PC-3 (cell line): ENCODE measurements around the gene OPA3. TPM values are rescaled to one million over a fixed set of nuclear protein-coding genes. Genes with fewer than 3 reads are reported as not detected.

Experiments
- ATAC-seq: fragments of 200-7000 bp; cut with Tn5 transposase; 2 replicates; pipeline ENCODE4 v1.9.1; 2020; ENCODE audit warnings: mild to moderate bottlenecking, moderate library complexity
- BruUV-seq: library from RNA; stranded (reverse); fragments of 400-500 nt; replicated peaks from 2 replicates; lab custom pipeline; 2021; lab: Mats Ljungman, UMichigan
- CTCF ChIA-PET: fragments of 300-600 bp; sonication (Branson Sonifier 250); formaldehyde crosslinking; loops from one replicate; lab custom pipeline; 2022; ENCODE audit warnings: antibody characterized with exemption; lab: Charles Lee
- POLR2A ChIA-PET: fragments of 300-600 bp; sonication (Branson Sonifier 250); formaldehyde crosslinking; loops from one replicate; lab custom pipeline; 2022; ENCODE audit warnings: antibody characterized with exemption; ENCODE audit not compliant: unreplicated experiment; lab: Charles Lee
- DNase-seq: peaks from one replicate; pipeline ENCODE4 v3.0.0-alpha.2; 2015
- H2AFZ ChIP-seq: fragments of 300-600 bp; sonication (generic); 2 replicates; pipeline ENCODE4 v1.6.0; 2016; ENCODE audit warnings: antibody characterized with exemption, low read length
- H3F3A ChIP-seq: fragments of 300-600 bp; sonication (generic); one replicate; pipeline ENCODE4 v1.6.0; 2017; ENCODE audit warnings: antibody characterized with exemption, low read length, control low read depth, mild to moderate bottlenecking; ENCODE audit not compliant: unreplicated experiment
- H3K27ac ChIP-seq: fragments of 300-600 bp; sonication (generic); 2 replicates; pipeline ENCODE4 v1.5.1; 2016; ENCODE audit warnings: mild to moderate bottlenecking, low read length
- H3K27me3 ChIP-seq: fragments of 300-600 bp; sonication (generic); 2 replicates; pipeline ENCODE4 v1.6.1; 2016; ENCODE audit warnings: low read length, mixed read lengths
- H3K36me3 ChIP-seq: fragments of 300-600 bp; sonication (generic); 2 replicates; pipeline ENCODE4 v1.6.1; 2016; ENCODE audit warnings: low read depth, mixed run types, low read length, mixed read lengths
- H3K4me1 ChIP-seq: fragments of 300-600 bp; sonication (generic); 2 replicates; pipeline ENCODE4 v1.5.1; 2016; ENCODE audit warnings: low read length; ENCODE audit not compliant: insufficient read depth
- H3K4me2 ChIP-seq: fragments of 300-600 bp; sonication (generic); 2 replicates; pipeline ENCODE4 v1.6.0; 2016; ENCODE audit warnings: low read length
- H3K4me3 ChIP-seq: fragments of 300-600 bp; sonication (generic); 2 replicates; pipeline ENCODE4 v1.5.1; 2016; ENCODE audit warnings: mild to moderate bottlenecking, low read length, mixed read lengths
- H3K79me2 ChIP-seq: fragments of 300-600 bp; sonication (generic); 2 replicates; pipeline ENCODE4 v1.6.1; 2017; ENCODE audit warnings: low read length, mixed read lengths
- H3K9ac ChIP-seq: fragments of 300-600 bp; sonication (generic); 2 replicates; pipeline ENCODE4 v1.6.0; 2016; ENCODE audit warnings: mild to moderate bottlenecking, low read length
- H3K9me2 ChIP-seq: fragments of 300-600 bp; sonication (generic); replicated peaks from 2 replicates; pipeline ENCODE4 v1.6.1; 2016; ENCODE audit warnings: mixed run types, low read length, mixed read lengths
- H3K9me3 ChIP-seq: fragments of 300-600 bp; sonication (generic); 2 replicates; pipeline ENCODE4 v1.6.1; 2016; ENCODE audit warnings: low read length, mixed read lengths
- H4K20me1 ChIP-seq: fragments of 300-600 bp; sonication (generic); 2 replicates; pipeline ENCODE4 v1.6.1; 2016; ENCODE audit warnings: low read length, mixed read lengths
- EZH2 ChIP-seq: fragments of 300-600 bp; sonication (generic); IDR thresholded peaks from one replicate; pipeline ENCODE4 v1.6.1; 2017; ENCODE audit warnings: antibody characterized with exemption, mild to moderate bottlenecking, low read length; ENCODE audit not compliant: unreplicated experiment
- EZH2phosphoT487 ChIP-seq: fragments of 300-600 bp; sonication (generic); IDR thresholded peaks from 2 replicates; pipeline ENCODE4 v1.6.1; 2018; ENCODE audit warnings: mild to moderate bottlenecking, antibody characterized with exemption, low read length, borderline replicate concordance
- intact Hi-C: fragments of 100-400 bp; cut with micrococcal nuclease; formaldehyde crosslinking; loops from 2 replicates; pipeline ENCODE4 v1.9.0; 2023
- total RNA-seq: library from RNA; depleted of rRNA; stranded (reverse); fragments of >200 nt; gene quantifications from 2 replicates; pipeline ENCODE4 v1.2.3, GENCODE V29; 2014
- TF ChIP-seq, protein P1 (sequence below): fragments of 300-600 bp; sonication (generic); conservative IDR thresholded peaks from 2 replicates; pipeline ENCODE4 v1.5.1; 2017; ENCODE audit warnings: antibody characterized with exemption, low read depth, mild to moderate bottlenecking, low read length

The OPA3 gene
- total RNA-seq, 1 experiment from 2014 or later: 9.4 TPM

DNA sequence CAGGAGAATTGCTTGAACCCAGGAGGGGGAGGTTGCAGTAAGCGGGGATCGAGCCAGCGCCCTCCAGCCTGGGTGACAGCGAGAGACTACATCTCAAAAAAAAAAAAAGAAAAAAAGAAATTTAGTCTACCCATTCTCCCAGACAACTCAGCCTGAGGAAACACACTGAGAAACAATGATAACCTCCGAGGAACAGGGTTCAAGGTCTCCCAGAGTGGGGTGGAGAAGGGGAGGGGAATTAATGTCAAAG lies 78.7 kb downstream of the OPA3 start:
- no peak for DNase-seq
- CTCF ChIA-PET: interaction anchor here (1.5 kb wide), 1 partner anchor 136 kb away, joined by 4 read pairs; no protein-coding TSS in a partner anchor

DNA sequence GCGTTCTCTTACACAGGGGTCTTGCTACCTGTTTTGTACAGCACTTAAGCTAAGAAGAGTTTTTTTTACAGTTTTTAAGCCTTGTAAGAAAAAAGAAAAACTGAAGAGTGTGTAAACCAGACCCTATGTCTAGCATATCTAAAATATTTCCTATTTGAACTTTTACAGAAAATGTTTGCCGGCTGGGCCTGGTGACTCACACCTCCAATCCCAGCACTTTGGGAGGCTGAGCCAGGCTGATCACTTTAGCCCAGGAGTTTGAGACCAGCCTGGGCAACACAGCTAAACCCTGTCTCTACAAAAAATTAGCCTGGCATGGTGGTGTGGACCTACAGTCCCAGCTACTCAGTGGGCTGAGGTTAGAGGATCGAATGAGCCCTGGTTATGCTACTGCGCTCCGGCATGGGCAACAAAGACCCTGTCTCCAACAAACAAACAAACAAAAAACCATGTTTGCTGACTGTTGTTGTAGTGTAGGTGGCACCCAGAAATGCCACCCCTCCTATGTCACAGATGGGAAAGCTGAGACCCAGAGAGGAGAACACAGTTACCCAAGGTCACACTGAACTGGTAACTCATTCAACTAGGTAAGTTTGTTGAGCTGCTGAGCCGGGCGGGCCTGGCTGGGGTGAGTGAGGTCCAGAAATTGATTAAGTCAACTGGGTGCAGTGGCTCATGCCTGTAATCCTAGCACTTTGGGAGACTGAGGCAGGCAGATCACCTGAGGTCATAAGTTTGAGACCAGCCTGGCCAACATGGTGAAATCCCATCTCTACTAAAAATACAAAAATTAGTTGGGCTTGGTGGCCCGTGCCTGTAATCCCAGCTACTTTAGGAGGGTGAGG lies 79.2 kb downstream of the OPA3 start:
- Histone ChIP-seq H3K79me2 (peaks cover 35% of the 10 kb centered on the region), H3K9me3 (no peaks in the 10 kb centered on the region), H3K9me2 (no peaks in the 10 kb centered on the region), H3K36me3 (no peaks in the 10 kb centered on the region), H3F3A (no peaks in the 10 kb centered on the region), H3K4me3 (no peak overlapping the region), H3K27ac (peak overlapping the region; percentile 79; the same call in 1 of the 2 replicates), H4K20me1 (peaks cover 8% of the 10 kb centered on the region; the same call in 1 of the 2 replicates), H2AFZ (no peak overlapping the region), H3K27me3 (no peaks in the 10 kb centered on the region), H3K4me1 (peaks cover 21% of the 10 kb centered on the region), H3K4me2 (peak overlapping the region; percentile 99; the same call in 1 of the 2 replicates), H3K9ac (no peak overlapping the region)
- ATAC-seq (no peak), DNase-seq (no peak)
- intact Hi-C loops: no loop called here
- POLR2A ChIA-PET: no interaction called here
- TF ChIP-seq EZH2: no peak
- TF ChIP-seq EZH2phosphoT487: no peak
- TF ChIP-seq, protein P1, sequence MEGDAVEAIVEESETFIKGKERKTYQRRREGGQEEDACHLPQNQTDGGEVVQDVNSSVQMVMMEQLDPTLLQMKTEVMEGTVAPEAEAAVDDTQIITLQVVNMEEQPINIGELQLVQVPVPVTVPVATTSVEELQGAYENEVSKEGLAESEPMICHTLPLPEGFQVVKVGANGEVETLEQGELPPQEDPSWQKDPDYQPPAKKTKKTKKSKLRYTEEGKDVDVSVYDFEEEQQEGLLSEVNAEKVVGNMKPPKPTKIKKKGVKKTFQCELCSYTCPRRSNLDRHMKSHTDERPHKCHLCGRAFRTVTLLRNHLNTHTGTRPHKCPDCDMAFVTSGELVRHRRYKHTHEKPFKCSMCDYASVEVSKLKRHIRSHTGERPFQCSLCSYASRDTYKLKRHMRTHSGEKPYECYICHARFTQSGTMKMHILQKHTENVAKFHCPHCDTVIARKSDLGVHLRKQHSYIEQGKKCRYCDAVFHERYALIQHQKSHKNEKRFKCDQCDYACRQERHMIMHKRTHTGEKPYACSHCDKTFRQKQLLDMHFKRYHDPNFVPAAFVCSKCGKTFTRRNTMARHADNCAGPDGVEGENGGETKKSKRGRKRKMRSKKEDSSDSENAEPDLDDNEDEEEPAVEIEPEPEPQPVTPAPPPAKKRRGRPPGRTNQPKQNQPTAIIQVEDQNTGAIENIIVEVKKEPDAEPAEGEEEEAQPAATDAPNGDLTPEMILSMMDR: no peak
- CTCF ChIA-PET: interaction anchor here (0.5 to 1.5 kb wide), 2 partner anchors 20 to 136 kb away, joined by 4 read pairs; no protein-coding TSS in a partner anchor
- BruUV-seq: no TSS peak

More for the DNA sequence above, 78.7 kb downstream of the OPA3 start:
- no peaks in the 10 kb centered on the region for H3F3A ChIP-seq
- no peaks in the 10 kb centered on the region for H3K9me2 ChIP-seq
- POLR2A ChIA-PET: no interaction called here
- H3K27ac ChIP-seq: peak overlapping the region; percentile 79
- ATAC-seq: no peak
- TF ChIP-seq EZH2 (no peak), EZH2phosphoT487 (no peak)
- TF ChIP-seq, protein P1: no peak
- intact Hi-C loops: no loop called here
- H3K4me2 ChIP-seq: peak overlapping the region; percentile 99
- peaks cover 40% of the 10 kb centered on the region for H3K79me2 ChIP-seq
- H3K9ac ChIP-seq: peak overlapping the region; percentile 90
- peaks cover 8% of the 10 kb centered on the region; the same call in 1 of the 2 replicates for H4K20me1 ChIP-seq
- no peaks in the 10 kb centered on the region for H3K9me3 ChIP-seq
- H3K27me3 ChIP-seq: no peaks in the 10 kb centered on the region
- no peaks in the 10 kb centered on the region for H3K36me3 ChIP-seq
- H2AFZ ChIP-seq: peak overlapping the region; percentile 86
- H3K4me3 ChIP-seq: peak overlapping the region; percentile 99
- peaks cover 21% of the 10 kb centered on the region for H3K4me1 ChIP-seq
- TSS peak; percentile 36 for BruUV-seq

DNA sequence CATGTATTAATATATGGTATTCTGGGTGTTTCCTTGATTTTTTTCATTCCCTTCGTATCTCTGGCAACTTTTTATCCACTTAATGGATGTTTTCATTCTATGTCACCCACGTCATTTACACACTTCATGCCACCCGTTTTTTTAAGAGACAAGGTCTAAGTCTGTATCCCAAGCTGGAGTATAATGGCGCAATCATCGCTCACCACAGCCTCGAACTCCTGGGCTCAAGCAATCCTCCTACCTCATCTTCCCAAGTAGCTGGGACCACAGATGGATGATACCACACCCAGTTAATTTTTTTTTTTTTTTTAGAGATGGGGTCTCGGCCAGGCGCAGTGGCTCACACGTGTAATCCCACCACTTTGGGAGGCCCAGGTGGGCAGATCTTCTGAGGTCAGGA lies 80.7 kb downstream of the OPA3 start:
- CTCF ChIA-PET: no interaction called here

More for the DNA sequence above, 80.7 kb downstream of the OPA3 start:
- no peak overlapping the region for H3K4me3 ChIP-seq
- H3K9me2 ChIP-seq: no peaks in the 10 kb centered on the region
- peaks cover 20% of the 10 kb centered on the region for H3K79me2 ChIP-seq
- POLR2A ChIA-PET: interaction anchor here (0.5 kb wide), 1 partner anchor 37 kb away, joined by 3 read pairs; no protein-coding TSS in a partner anchor
- no peak for ATAC-seq
- TF ChIP-seq, protein P1: no peak
- TF ChIP-seq EZH2 (no peak), EZH2phosphoT487 (no peak)
- H3K9ac ChIP-seq: no peak overlapping the region
- intact Hi-C loops: no loop called here
- BruUV-seq: no TSS peak
- H2AFZ ChIP-seq: no peak overlapping the region
- no peaks in the 10 kb centered on the region for H3F3A ChIP-seq
- H3K4me2 ChIP-seq: no peak overlapping the region
- peaks cover 15% of the 10 kb centered on the region for H3K4me1 ChIP-seq
- no peaks in the 10 kb centered on the region for H3K9me3 ChIP-seq
- peaks cover 4% of the 10 kb centered on the region; the same call in 1 of the 2 replicates for H4K20me1 ChIP-seq
- DNase-seq: no peak
- no peaks in the 10 kb centered on the region for H3K36me3 ChIP-seq
- no peaks in the 10 kb centered on the region for H3K27me3 ChIP-seq
- H3K27ac ChIP-seq: no peak overlapping the region
